HepG2 (cell line): ENCODE results near the gene PLK5. TPM values are rescaled to one million over a fixed set of nuclear protein-coding genes. Genes with fewer than 3 reads are reported as not detected.

Experiments used
- BCLAF1 ChIP-seq: fragments of 450-650 bp; IDR thresholded peaks from 2 replicates; pipeline ENCODE4 v1.6.1; 2017; ENCODE audit warnings: mild to moderate bottlenecking
- ELF1 ChIP-seq: sonication (generic); formaldehyde crosslinking; IDR thresholded peaks from 2 replicates; pipeline ENCODE4 v1.4.0; 2020; ENCODE audit warnings: missing genetic modification reagents
- FOXP1 ChIP-seq, 2 experiments: fragments of 450-650 bp in 1 of 2; IDR thresholded peaks; 2 replicates each; pipeline ENCODE4 v1.6.1; 2017 to 2018; ENCODE audit warnings: antibody characterized with exemption in 1 of 2
- GFI1 ChIP-seq: sonication (generic); formaldehyde crosslinking; IDR thresholded peaks from 2 replicates; pipeline ENCODE4 v1.5.0; 2020; ENCODE audit warnings: missing genetic modification reagents, mild to moderate bottlenecking, borderline replicate concordance
- IRF2 ChIP-seq: IDR thresholded peaks from 2 replicates; pipeline ENCODE4 v1.6.1; 2018; ENCODE audit warnings: missing genetic modification reagents, missing compliant biosample characterization
- LRRFIP1 ChIP-seq: sonication (generic); formaldehyde crosslinking; conservative IDR thresholded peaks from 2 replicates; pipeline ENCODE4 v1.4.0; 2020; ENCODE audit warnings: missing genetic modification reagents
- MXD4 ChIP-seq: IDR thresholded peaks from 2 replicates; pipeline ENCODE4 v1.6.1; 2016; ENCODE audit warnings: mild to moderate bottlenecking, missing biosample characterization, missing genetic modification reagents
- PHF20 ChIP-seq: sonication (generic); formaldehyde crosslinking; IDR thresholded peaks from 2 replicates; pipeline ENCODE4 v1.5.0; 2020; ENCODE audit warnings: mild to moderate bottlenecking, missing genetic modification reagents
- POGZ ChIP-seq: sonication (generic); formaldehyde crosslinking; IDR thresholded peaks from 2 replicates; pipeline ENCODE4 v1.4.0; 2020; ENCODE audit warnings: mild to moderate bottlenecking, missing genetic modification reagents
- POLR2A ChIP-seq, 2 experiments: IDR thresholded peaks; 2 replicates each; pipeline ENCODE4 v1.6.1; 2011; ENCODE audit warnings: low read depth in 2 of 2, low read length in 2 of 2, mild to moderate bottlenecking in 1 of 2, moderate library complexity in 1 of 2; ENCODE audit not compliant: insufficient read depth in 1 of 2
- POLR2AphosphoS5 ChIP-seq: IDR thresholded peaks from 2 replicates; pipeline ENCODE4 v1.6.1; 2012; ENCODE audit warnings: low read depth, low read length
- SP1 ChIP-seq, 2 experiments: fragments of 450-650 bp in 1 of 2; sonication (generic) in 1 of 2; formaldehyde crosslinking in 1 of 2; IDR thresholded peaks; 2 replicates each; pipeline versions ENCODE4 v1.4.0 to v1.6.1; 2016 to 2020; ENCODE audit warnings: missing genetic modification reagents in 1 of 2
- ZFAT ChIP-seq: sonication (generic); formaldehyde crosslinking; conservative IDR thresholded peaks from 2 replicates; pipeline ENCODE4 v1.8.1; 2023; ENCODE audit warnings: missing genetic modification reagents, inconsistent platforms
- ZNF207 ChIP-seq: fragments of 450-650 bp; IDR thresholded peaks from 2 replicates; pipeline ENCODE4 v1.6.1; 2016; ENCODE audit warnings: antibody characterized with exemption, borderline replicate concordance
- ZNF281 ChIP-seq: sonication (generic); formaldehyde crosslinking; IDR thresholded peaks from 2 replicates; pipeline ENCODE4 v1.4.0; 2020; ENCODE audit warnings: missing genetic modification reagents, borderline replicate concordance
- ZNF501 ChIP-seq: sonication (generic); formaldehyde crosslinking; IDR thresholded peaks from 2 replicates; pipeline ENCODE4 v1.5.1; 2020; ENCODE audit warnings: mild to moderate bottlenecking, moderate library complexity, missing genetic modification reagents
- ZNF557 ChIP-seq: sonication (generic); formaldehyde crosslinking; IDR thresholded peaks from 2 replicates; pipeline ENCODE4 v1.4.0; 2020; ENCODE audit warnings: missing genetic modification reagents
- ZNF720 ChIP-seq: sonication (generic); formaldehyde crosslinking; IDR thresholded peaks from 2 replicates; pipeline ENCODE4 v1.4.0; 2020; ENCODE audit warnings: missing genetic modification reagents
- ZNF841 ChIP-seq: sonication (generic); formaldehyde crosslinking; IDR thresholded peaks from 2 replicates; pipeline ENCODE4 v1.8.1; 2023; ENCODE audit warnings: missing genetic modification reagents, borderline replicate concordance
- polyA plus RNA-seq, 8 experiments: library from polyadenylated mRNA; depleted of rRNA in 3 of 8; stranded (reverse) in 7 of 8; unstranded in 1 of 8; fragments of >200 nt; fragmentation: Illumina TruSeq in 4 of 8; extraction: Trizol in 4 of 8; gene quantifications; 2 replicates each; pipeline versions ENCODE4 v1.2.1 to v1.2.3, GENCODE V29; 2011 to 2016; ENCODE audit warnings: low read depth in 4 of 8, missing spikeins in 1 of 8, mixed read lengths in 1 of 8; ENCODE audit not compliant: insufficient read depth in 1 of 8
- total RNA-seq, 5 experiments: library from RNA; depleted of rRNA; stranded (reverse); fragments of >200 nt; fragmentation: Illumina TruSeq; extraction: Trizol; gene quantifications; 2 replicates each; pipeline ENCODE4 v1.2.3, GENCODE V29; 2016; ENCODE audit warnings: low read depth in 1 of 5
- TF ChIP-seq, protein P1 (sequence below): sonication (generic); formaldehyde crosslinking; IDR thresholded peaks from 2 replicates; pipeline ENCODE4 v1.5.1; 2020; ENCODE audit warnings: missing genetic modification reagents, mild to moderate bottlenecking, borderline replicate concordance

The PLK5 gene
- total and polyA plus RNA-seq, 2 of the 13 experiments (the other 11 are each of a cell fraction or from before 2014, with no cell fraction given) = not detected

DNA sequence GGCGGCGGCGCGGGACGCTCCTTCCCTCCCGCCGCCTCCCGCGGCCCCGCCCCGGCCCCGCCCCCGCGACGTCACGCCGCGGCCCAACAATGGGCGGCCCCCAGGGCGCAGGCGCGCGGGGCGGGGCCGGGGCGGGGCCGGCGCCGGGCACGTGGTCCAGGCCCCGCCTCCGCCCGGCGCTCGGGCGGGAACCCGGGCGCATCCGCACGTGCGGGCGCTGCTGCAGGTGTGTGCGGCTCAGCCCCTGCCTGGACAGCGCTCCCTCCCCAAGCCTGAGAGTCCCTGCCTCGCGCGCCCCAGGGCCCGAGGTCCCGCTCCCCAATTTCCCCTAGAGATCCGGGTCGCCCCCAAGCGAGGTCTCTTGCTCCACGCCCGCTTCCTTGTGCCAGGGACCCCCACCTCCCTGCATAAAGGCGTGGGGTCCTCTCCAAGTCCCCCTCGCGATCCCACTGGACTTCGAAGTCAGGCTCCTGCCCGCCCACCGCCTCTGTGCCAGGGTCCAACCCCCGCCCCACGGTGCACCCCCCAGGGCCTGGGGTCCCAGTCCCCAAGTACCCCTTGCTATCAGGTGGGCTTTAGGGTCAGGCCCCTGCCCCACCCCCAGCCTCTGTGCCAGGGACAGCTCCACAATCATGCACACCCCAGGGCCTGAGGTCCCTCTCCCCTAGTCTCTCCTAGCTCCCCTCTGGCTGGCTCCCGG, 44.6 kb downstream of the PLK5 start, which contains the start of gene MEX3D (continued):
- TF ChIP-seq, protein P1, sequence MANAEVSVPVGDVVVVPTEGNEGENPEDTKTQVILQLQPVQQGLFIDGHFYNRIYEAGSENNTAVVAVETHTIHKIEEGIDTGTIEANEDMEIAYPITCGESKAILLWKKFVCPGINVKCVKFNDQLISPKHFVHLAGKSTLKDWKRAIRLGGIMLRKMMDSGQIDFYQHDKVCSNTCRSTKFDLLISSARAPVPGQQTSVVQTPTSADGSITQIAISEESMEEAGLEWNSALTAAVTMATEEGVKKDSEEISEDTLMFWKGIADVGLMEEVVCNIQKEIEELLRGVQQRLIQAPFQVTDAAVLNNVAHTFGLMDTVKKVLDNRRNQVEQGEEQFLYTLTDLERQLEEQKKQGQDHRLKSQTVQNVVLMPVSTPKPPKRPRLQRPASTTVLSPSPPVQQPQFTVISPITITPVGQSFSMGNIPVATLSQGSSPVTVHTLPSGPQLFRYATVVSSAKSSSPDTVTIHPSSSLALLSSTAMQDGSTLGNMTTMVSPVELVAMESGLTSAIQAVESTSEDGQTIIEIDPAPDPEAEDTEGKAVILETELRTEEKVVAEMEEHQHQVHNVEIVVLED (CRISPR knock-in tag) = no peak
- TF ChIP-seq ZNF557 (0 out of 2 replicates have a peak, but pooled peaks have one; percentile 58), MXD4 (CRISPR knock-in tag) (0 out of 2 replicates have a peak, but pooled peaks have one; percentile 49), POLR2A (IDR thresholded peaks at IDR 0.05; ENCODE audit: insufficient read depth in 1 of 2, low read depth in 2 of 2, low read length in 2 of 2) (no peak), LRRFIP1 (CRISPR knock-in tag) (no peak), ZNF720 (CRISPR knock-in tag) (no peak), GFI1 (CRISPR knock-in tag) (peak; percentile 64; the same call in 1 of the 2 replicates), ZNF281 (CRISPR knock-in tag) (no peak), POGZ (CRISPR knock-in tag) (no peak), ZFAT (no peak), ZNF207 (no peak), IRF2 (CRISPR knock-in tag) (no peak), FOXP1 (IDR thresholded peaks at IDR 0.05) (no peak), FOXP1 (CRISPR knock-in tag; IDR thresholded peaks at IDR 0.05) (no peak), ZNF501 (CRISPR knock-in tag) (no peak), ELF1 (CRISPR knock-in tag) (no peak), PHF20 (no peak), ZNF841 (CRISPR knock-in tag) (no peak), SP1 (IDR thresholded peaks at IDR 0.05) (no peak), SP1 (CRISPR knock-in tag; IDR thresholded peaks at IDR 0.05) (no peak), BCLAF1 (no peak), POLR2AphosphoS5 (no peak)
